Right lobe of liver (tissue), 4 donors: ENCODE data around the gene PKDREJ.

Source experiments
- CTCF ChIP-seq, 4 donors: fragments of 200-600 bp in 3 of 4; fragments of 450-650 bp in 1 of 4; IDR thresholded peaks; one replicate each; pipeline versions ENCODE4 v1.5.1 to v1.8.0; 2016 to 2022; ENCODE audit warnings: antibody characterized with exemption in 4 of 4, mild to moderate bottlenecking in 2 of 4
- POLR2A ChIP-seq: fragments of 450-650 bp; IDR thresholded peaks from one replicate; pipeline ENCODE4 v1.6.1; 2017; ENCODE audit warnings: antibody characterized with exemption, mild to moderate bottlenecking
- donor health status: DM: no; HTN: no; CAD: no.
- donor health status: DM: no; HTN: no; CAD: no.
- donor health status: DM: no; HTN: yes; CAD: no.

- TF ChIP-seq CTCF (IDR thresholded peaks at IDR 0.05) = no peak
- TF ChIP-seq POLR2A = no peak
These were observed 18.9 kb upstream of the PKDREJ start for GRCh38 chr22:46281866-46282678.
